GM23248 (cell line): ENCODE data around the gene ADAM10.

Experiments used
- EZH2 ChIP-seq: fragments of 200-600 bp; sonication (generic); IDR thresholded peaks from 2 replicates; pipeline ENCODE4 v1.6.1; 2018; ENCODE audit warnings: antibody characterized with exemption, mild to moderate bottlenecking; ENCODE audit not compliant: insufficient read depth, poor library complexity, severe bottlenecking
- EZH2phosphoT487 ChIP-seq: fragments of 200-600 bp; sonication (generic); IDR thresholded peaks from 2 replicates; pipeline ENCODE4 v1.6.1; 2018; ENCODE audit warnings: antibody characterized with exemption, moderate library complexity, mild to moderate bottlenecking, low read depth; ENCODE audit not compliant: insufficient read depth

- TF ChIP-seq EZH2 (no peak), EZH2phosphoT487 (no peak)
Observed at GRCh38 chr15:58707397-58707796, 42.1 kb downstream of the ADAM10 start.
